Neutrophil (primary cell): ENCODE measurements around the gene FYB1.
A peak's percentile ranks its signal among the peaks of the same experiment; 100 is the strongest.

Source experiments
- H3K27ac ChIP-seq: fragments of 200-600 bp; sonication (generic); 2 replicates; pipeline ENCODE4 v1.5.1; 2016; ENCODE audit warnings: mild to moderate bottlenecking, moderate library complexity
- H3K27me3 ChIP-seq: fragments of 200-600 bp; sonication (generic); 2 replicates; pipeline ENCODE4 v1.6.0; 2016; ENCODE audit warnings: mild to moderate bottlenecking
- H3K36me3 ChIP-seq: fragments of 200-600 bp; sonication (generic); 2 replicates; pipeline ENCODE4 v1.5.1; 2017
- H3K4me1 ChIP-seq, 2 experiments: fragments of 200-600 bp in 1 of 2; sonication (generic) in 1 of 2; 1 replicate in 1 of 2; 2 replicates in 1 of 2; pipeline versions ENCODE4 v1.5.1 to v1.6.1; 2013 to 2016; ENCODE audit warnings: low read depth in 1 of 2, low read length in 1 of 2, mild to moderate bottlenecking in 1 of 2, moderate library complexity in 1 of 2; ENCODE audit not compliant: control insufficient read depth in 1 of 2, insufficient read depth in 1 of 2
- H3K4me3 ChIP-seq, 2 experiments: fragments of 200-600 bp in 1 of 2; sonication (generic) in 1 of 2; 1 replicate in 1 of 2; 2 replicates in 1 of 2; pipeline ENCODE4 v1.5.1; 2013 to 2016; ENCODE audit warnings: low read depth in 1 of 2, low read length in 1 of 2, mild to moderate bottlenecking in 1 of 2, moderate library complexity in 1 of 2
- H3K9me3 ChIP-seq: fragments of 200-600 bp; sonication (generic); 2 replicates; pipeline ENCODE4 v1.5.1; 2016
- CTCF ChIP-seq: fragments of 200-600 bp; sonication (generic); IDR thresholded peaks from 2 replicates; pipeline ENCODE4 v1.5.1; 2016; ENCODE audit warnings: antibody characterized with exemption

FYB1 gene

GRCh38 chr5:39220280-39221030, 1.1 kb upstream of the FYB1 start:
- Histone ChIP-seq H3K36me3 (peaks cover 18% of the 10 kb centered on the region), H3K4me3 (peak overlapping the region; percentile 75 to 80), H3K4me1 (peaks cover 90 to 96% of the 10 kb centered on the region in 2 experiments), H3K27me3 (no peaks in the 10 kb centered on the region), H3K27ac (peak overlapping the region; percentile 97), H3K9me3 (no peaks in the 10 kb centered on the region)
- TF ChIP-seq CTCF = no peak

- peak overlapping the region; percentile 97 for H3K27ac ChIP-seq
- H3K27me3 ChIP-seq = no peaks in the 10 kb centered on the region
- TF ChIP-seq CTCF = no peak
- H3K4me1 ChIP-seq = peaks cover 90 to 96% of the 10 kb centered on the region in 2 experiments
- H3K4me3 ChIP-seq = peak overlapping the region; percentile 75 to 80
- peaks cover 29% of the 10 kb centered on the region for H3K36me3 ChIP-seq
- no peaks in the 10 kb centered on the region for H3K9me3 ChIP-seq
Measured at GRCh38 chr5:39218482-39219402, 621 bp downstream of the FYB1 start.

GRCh38 chr5:39217365-39218281, 1.7 kb downstream of the FYB1 start:
- Histone ChIP-seq H3K4me3 (peak overlapping the region; percentile 75 to 80), H3K27me3 (no peaks in the 10 kb centered on the region), H3K27ac (peak overlapping the region; percentile 97), H3K4me1 (peaks cover 90 to 96% of the 10 kb centered on the region in 2 experiments), H3K9me3 (no peaks in the 10 kb centered on the region), H3K36me3 (peaks cover 34% of the 10 kb centered on the region)
- TF ChIP-seq CTCF = peak; percentile 98

GRCh38 chr5:39216631-39217030, 2.7 kb downstream of the FYB1 start:
- H3K4me1 ChIP-seq = peaks cover 90 to 96% of the 10 kb centered on the region in 2 experiments

More at GRCh38 chr5:39216631-39217030, 2.7 kb downstream of the FYB1 start:
- no peak for TF ChIP-seq CTCF
- Histone ChIP-seq H3K9me3 (no peaks in the 10 kb centered on the region), H3K4me3 (peak overlapping the region; percentile 75 to 80), H3K27me3 (no peaks in the 10 kb centered on the region), H3K36me3 (peaks cover 44% of the 10 kb centered on the region), H3K27ac (peak overlapping the region; percentile 97)
